T-helper 1 cell treated with Interleukin-12 subunit alpha and Interleukin-12 subunit beta and Interleukin-4 antibody, amounts not matched to agents 30 ng/mL and 1 ng/mL, for 36 hours (primary cell): ENCODE data around the gene ZBTB5. TPM values are rescaled to one million over a fixed set of nuclear protein-coding genes. Genes with fewer than 3 reads are reported as not detected.

Source experiments
- intact Hi-C: fragments of 100-400 bp; cut with micrococcal nuclease; formaldehyde crosslinking; loops from one replicate; pipeline ENCODE4 v1.15.1; 2024
- total RNA-seq: library from RNA; stranded (reverse); gene quantifications from 2 replicates; pipeline ENCODE4 v1.2.3, GENCODE V29; 2022

Gene ZBTB5
- total RNA-seq, 1 donor from 2014 or later, result 11.5 TPM

DNA sequence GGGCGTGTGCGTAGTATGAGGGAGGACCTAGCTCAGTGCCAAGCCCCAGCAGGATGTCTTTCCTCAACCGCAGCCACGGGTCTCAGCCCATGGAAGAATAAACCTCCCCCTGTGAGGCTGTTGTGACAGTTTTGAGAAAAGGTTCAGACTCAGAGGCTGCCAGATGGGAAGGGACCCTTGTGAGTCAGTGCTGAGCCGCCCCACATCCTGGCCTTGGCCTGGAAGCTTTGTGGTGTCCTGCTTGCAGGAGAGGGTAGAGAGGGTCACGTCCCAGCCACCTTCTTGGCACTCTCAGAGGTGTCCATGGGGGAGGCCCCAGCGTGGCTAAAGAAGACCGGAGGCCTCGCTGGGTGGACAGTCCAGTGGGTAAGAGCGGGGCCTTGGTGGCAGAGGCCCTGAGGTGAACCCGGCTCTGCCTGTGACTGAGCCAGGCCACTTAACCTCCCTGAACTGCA, 39.9 kb downstream of the ZBTB5 start:
- intact Hi-C loops, result no loop called here

DNA sequence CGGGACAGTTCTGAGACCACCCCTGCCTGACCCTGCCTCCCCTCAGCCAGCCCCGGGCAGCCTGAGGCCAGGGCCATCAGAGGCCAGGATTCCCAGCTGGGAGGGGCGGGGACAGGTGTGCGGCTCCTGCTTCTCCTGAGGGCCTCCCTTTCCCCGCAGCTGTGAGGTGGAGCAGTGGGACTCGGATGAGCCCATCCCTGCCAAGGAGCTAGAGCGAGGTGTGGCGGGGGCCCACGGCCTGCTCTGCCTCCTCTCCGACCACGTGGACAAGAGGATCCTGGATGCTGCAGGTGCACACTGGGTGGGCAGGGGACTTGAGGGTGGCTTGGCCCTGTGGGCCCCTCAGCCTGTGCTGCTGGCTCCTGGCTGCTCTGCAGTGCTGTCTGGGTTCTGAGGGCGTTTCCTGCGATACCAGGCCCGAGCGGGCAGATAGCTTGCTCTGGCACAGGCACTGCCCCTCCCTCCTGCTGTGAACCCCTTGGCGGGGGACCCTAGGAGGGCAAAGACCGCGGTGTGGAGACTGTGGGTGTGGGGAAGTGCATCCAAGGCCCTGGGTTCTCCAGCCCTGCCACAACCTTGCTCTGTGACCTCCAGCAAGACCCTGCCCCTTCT, 40.5 kb downstream of the ZBTB5 start:
- intact Hi-C loops, result no loop called here

DNA sequence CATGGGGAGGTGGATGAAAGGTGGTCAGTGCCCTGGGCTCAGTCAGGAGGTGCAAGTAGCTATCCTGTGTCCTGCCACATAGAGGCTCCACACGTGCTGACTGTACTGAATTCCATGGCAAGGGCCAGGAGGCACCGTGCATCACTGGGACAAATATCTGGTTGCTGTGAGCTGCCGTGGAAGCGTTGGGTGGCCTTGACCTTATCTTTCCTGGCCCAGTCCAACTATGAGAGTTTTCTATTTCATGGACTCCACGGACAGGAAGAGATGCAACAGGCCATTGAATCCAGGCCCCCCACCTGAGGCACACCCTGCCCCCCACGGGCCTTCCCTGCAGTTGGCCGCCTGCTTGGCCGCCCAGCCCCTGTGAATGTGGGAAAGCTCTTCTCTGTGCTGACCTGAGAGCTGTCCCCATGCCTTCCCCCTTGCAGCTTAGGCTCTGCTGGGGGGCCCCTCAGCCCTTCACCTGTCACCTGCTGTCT, 41.0 kb downstream of the ZBTB5 start:
- intact Hi-C loops, result no loop called here

DNA sequence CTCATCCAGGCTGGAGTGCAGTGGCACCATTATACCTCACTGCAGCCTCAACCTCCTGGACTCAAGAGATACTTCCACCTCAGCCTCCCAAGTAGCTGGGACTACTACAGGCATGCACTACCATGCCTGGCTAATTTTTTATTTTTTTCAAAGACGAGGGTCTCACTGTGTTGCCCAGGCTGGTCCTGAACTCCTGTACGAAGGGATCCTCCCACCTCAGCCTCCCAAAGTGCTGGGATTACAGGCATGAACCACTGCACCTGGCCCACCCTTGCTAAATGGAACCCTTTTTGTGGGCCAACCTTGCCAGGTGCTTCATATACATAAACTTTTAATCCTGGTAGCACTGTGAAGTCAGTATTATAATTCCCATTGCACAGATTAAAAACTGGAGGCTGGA, 41.7 kb downstream of the ZBTB5 start:
- intact Hi-C loops, result loop anchor here (1.0 kb wide), 1 partner anchor 8 kb away; no protein-coding TSS in a partner anchor

DNA sequence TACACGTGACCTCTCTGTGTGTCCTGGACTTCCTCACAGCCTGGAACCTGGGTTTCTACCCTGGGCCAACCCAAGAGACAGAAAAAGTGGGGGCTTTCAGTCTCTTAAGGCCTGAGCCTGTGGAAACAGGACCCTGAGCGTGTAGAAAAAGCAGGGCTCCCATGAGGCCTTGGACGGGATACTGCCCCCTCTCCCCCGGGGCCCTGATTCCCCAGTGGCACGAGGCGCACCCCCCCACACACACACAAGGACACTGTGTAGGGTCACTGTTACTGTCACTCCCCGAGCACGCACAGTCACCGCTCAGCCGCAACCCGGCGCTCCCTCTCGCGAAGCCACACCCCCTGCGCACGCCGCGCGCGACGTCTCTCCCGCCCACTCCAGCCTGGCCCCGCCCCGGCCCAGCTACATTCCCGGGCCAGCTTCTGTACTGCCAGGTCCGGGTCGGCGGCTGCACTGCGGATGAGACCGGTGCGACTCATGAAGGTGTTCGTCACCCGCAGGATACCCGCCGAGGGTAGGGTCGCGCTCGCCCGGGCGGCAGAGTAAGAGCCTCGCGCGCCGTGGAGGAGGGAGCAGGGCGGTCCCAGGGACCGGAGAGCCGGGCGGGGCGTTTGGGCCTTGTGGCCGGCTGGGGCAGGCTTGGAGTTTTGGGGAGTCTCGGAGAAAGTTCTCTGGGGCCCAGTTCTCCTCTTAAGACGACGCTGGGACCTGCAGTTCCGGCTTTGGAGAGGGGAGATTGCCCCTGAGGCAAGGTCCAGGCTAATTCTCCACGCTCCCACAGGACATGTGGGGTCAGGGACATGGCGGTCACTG, 42.8 kb downstream of the ZBTB5 start, which contains the start of gene GRHPR:
Gene GRHPR, plus strand, starts transcription at position 408 of the 816 bp plus-strand sequence. Its CDS starts 55 bp downstream, at position 463.
- intact Hi-C loops, result loop anchor here (1.0 kb wide), 5 partner anchors 7 to 302 kb away; partner anchors contain the start of genes POLR1E, TOMM5, ZBTB5 and ZCCHC7

DNA sequence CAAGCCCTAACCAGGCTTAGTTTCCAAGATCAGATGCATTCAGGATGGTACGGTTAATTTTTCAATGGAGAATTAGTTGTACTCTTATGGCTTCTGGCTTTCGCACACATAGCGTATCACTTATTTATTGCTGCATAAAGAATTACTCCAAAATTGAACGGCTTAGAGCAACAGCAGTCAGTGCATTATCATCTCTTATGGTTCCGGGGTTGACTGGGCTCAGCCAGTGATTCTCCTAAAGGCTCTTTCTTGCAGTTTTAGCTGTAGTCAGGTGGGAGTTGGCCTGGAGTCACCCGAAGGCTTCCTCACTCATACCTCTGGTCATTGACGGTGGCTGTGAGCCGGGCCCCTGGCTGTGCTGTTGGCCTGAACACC, 43.3 kb downstream of the ZBTB5 start:
- intact Hi-C loops, result loop anchor here (1.0 kb wide), 4 partner anchors 43 to 302 kb away; partner anchors contain the start of genes POLR1E, TOMM5, ZBTB5 and ZCCHC7

DNA sequence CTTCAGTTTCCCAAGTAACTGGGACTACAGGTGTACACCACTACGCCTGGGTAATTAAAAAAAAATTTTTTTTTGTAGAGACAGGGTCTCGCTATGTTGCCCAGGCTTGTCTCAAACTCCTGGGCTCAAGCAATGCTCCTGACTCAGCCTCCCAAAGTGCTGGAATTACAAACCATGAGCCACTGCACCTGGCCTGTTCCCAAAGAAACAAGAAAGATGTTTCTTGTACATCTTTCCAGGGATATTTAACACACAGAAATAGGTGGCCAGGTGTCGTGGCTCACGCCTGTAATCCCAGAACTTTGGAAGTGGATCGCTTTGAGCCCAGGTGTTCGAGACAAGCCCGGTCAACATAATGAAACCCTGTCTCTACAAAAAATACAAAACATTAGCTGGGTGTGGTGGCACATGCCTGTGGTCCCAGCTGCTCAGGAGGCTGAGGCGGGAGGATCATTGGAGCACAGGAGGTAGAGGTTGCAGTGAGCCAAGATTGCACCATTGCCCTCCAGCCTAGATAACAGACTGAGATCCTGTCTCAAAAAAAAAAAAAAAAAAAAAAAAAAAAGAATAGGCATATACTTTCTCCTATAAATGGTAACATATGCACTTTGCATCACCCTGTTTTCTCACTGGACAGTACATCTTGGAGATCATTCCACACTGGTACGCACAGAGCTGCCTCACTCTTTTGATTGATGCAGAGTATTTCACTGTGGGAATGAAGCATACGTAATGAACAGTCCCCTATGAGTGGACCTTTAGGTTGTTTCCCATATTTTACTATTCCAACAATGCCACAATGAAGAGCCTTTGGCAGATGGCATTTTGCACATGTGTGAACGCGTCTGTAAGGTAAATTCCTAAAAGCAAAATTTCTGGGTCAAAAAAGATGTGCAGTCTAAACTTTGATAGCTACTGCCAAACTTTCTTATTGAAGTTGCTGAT, 44.7 kb downstream of the ZBTB5 start:
- intact Hi-C loops, result no loop called here

DNA sequence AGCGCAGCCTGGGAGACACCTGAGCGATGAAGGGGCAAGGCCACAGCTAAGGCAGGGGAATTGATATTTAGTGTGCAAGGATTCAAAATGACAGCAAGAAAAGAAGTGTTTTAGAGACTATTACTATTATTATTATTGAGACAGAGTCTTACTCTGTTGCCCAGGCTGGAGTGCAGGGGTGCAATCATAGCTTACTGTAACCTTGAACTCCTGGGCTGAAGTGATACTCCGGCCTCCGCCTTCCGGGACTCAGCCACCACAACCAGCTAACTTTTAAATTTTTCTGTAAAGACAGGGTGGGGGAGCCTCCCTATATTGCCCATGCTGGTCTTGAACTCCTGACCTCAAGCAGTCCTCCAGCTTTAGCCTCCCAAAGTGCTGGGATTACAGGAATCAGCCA, 46.0 kb downstream of the ZBTB5 start:
- intact Hi-C loops, result loop anchor here (5.0 kb wide), 1 partner anchor 117 kb away; no protein-coding TSS in a partner anchor

DNA sequence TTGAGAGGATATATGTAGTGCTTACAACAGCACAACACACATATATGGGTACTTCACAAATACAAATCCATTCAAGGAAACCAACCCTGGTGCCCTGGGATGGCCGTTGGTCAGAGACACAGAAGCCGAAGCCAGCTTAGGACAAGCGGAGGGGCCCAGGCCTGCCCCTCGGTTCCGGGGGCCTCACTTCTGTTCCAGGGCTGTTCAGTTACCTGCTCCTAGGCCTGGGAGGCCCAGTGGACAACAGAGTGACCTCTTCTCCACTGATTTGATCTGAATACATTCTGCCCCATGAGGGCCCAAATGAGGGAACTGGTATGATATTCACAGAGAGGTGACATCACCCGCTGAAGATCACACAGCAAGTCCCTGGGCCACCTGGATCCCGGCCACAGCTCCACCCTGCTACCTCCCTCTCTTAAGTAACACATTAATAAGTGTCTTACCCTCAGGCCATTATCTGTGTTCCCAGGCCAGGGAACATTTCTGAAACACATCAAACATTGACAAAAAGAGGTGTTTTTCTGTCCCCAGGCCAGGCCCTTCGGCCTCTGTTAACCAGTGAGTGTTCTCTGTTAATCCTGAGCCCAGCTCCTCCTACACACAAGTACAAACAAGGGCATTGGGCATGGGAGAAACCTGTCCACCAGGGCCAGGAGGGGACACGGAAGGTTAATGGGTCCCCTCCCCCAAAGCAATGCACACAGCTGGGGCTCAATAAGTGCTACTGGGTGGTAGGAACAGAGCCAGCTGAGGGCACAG, 47.2 kb downstream of the ZBTB5 start:
- intact Hi-C loops, result loop anchor here (5.0 kb wide), 1 partner anchor 116 kb away; no protein-coding TSS in a partner anchor

DNA sequence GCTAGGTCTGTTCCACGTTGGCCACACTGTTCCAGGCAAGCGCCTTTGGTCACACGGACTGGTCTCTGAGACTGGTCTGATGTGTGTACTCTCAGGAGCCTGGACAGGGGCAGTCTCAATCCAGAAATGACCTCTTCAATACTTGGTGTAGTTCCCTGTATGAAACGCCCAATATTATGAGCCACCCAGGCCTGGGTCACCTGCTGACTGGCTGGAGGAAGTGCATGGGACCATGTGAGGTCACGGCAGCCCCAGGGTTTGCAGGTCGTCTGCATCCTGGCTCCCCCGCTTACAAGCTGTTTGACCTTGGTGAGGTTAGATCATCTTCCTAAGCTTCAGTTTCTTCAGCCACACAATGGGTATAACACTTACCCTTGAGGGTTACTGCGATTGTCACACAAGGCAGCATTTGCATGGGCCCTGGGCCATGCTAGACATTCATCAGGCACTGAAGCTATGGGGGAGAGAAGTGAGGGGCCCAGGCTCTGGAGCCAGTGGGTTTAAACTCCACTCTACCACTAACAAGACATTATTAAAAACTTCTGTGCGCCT, 47.9 kb downstream of the ZBTB5 start:
- intact Hi-C loops, result loop anchor here (5.0 kb wide), 1 partner anchor 115 kb away; no protein-coding TSS in a partner anchor

DNA sequence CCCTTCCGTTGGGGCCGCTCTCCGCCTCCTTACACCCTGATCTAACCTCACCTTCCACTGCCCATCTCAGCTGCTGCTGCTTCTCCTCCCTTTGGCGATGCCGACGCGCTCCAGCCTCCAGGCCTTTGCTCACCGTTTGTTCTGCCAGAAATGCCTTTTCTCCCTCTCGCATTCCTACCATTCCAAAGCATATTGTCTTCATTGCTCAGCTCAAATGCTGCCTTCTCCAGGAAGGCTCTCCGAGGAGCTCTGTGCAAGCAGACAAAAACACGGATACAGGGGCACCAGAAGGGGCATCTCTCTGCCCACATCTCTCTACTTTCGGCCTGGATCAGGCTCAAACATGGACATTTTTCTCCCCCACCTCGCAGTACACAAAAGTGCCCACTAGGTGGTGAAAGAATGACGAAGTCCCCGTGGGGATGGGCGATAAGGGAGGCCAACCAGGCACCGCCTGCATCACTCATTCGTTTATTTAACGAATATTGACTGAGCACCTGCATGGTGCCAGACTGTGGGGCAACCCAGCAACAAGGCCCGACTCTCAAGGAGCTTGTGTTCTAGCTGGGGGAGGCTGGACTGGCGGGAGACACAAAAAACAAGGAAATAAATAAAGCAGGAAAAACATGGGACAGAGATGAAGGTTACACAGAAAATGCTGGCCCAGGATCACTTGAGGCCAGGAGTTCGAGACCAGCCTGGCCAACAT, 50.1 kb downstream of the ZBTB5 start:
- intact Hi-C loops, result loop anchor here (1.0 to 5.0 kb wide), 4 partner anchors 8 to 178 kb away; partner anchors contain the start of genes TOMM5 and ZBTB5

DNA sequence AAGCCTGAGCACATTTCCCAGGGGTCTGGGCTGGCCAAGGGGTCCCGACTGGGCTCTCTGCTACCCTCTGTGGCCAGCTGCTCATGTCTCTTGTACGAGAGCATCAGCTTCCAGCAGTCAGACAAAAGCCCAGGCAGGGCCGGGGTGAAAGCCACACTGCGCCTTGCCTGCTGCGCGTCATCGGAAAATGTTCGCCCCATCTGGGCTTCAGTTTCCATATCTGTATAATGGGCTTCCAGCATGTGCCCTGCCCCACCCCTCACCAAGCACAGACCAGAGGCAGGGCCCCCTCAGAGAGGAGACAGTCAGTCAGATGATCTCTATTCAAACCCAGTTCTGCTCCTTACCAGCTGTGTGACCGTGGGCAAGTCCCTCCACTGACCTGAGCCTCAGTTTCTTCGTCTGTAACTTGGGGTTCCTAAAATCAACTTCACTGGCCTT, 50.7 kb downstream of the ZBTB5 start:
- intact Hi-C loops, result loop anchor here (2.0 to 5.0 kb wide), 2 partner anchors 178 to 417 kb away; partner anchors contain the start of gene TOMM5

DNA sequence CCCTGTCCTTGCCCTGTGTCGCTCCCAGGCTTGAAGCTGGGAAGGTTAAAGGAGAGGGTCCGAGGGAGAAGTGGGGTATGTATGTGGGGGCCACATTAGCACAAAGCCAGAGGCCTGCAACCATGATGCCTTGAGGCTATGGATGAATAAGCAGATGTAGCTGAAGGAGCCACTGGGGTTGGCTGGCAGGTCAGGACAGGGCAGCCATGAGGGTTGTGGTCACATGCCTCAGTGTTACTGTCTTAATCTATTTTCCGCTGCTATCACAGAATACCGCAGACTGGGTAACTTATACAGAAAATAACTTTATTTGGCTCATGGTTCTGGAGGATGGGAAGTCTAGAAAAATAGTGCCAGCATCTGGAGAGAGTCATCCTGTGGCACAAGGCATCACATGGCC, 51.9 kb downstream of the ZBTB5 start:
- intact Hi-C loops, result loop anchor here (5.0 kb wide), 1 partner anchor 416 kb away; no protein-coding TSS in a partner anchor

DNA sequence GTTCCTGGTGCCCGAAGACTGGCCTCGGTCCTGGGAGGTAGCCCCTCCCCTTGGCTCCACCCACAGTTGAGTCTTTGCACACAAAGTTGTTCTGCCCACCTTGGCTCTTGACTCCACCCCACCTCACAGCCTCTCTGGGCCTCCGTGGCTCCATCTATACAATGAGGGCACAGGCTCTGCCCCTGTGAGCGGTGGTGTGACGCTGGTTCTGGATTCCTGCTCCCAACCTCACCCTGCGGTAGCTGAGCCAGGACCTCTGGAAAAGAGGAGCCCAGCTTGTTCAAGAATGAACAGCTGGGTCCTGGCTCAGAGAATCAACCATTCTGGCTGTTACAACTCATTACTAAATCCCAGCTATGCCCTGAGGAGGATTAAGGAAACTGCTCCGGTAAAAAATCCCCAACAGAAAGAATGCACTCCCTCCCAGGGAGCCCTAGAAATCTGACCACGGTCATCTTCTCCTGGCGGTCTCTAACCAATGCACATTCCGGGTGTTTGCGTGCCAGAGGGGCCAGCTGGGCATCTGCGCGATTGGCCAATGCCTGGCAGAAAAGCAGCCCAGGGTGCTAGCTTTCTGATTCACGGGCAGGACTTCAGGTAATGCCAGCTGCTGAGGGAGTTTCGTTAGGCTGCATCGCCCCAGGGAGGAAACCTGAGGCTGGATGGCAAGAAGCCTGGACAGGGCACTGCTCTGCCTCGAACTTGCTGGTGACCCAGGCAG, 52.7 kb downstream of the ZBTB5 start:
- intact Hi-C loops, result loop anchor here (5.0 kb wide), 1 partner anchor 415 kb away; no protein-coding TSS in a partner anchor

DNA sequence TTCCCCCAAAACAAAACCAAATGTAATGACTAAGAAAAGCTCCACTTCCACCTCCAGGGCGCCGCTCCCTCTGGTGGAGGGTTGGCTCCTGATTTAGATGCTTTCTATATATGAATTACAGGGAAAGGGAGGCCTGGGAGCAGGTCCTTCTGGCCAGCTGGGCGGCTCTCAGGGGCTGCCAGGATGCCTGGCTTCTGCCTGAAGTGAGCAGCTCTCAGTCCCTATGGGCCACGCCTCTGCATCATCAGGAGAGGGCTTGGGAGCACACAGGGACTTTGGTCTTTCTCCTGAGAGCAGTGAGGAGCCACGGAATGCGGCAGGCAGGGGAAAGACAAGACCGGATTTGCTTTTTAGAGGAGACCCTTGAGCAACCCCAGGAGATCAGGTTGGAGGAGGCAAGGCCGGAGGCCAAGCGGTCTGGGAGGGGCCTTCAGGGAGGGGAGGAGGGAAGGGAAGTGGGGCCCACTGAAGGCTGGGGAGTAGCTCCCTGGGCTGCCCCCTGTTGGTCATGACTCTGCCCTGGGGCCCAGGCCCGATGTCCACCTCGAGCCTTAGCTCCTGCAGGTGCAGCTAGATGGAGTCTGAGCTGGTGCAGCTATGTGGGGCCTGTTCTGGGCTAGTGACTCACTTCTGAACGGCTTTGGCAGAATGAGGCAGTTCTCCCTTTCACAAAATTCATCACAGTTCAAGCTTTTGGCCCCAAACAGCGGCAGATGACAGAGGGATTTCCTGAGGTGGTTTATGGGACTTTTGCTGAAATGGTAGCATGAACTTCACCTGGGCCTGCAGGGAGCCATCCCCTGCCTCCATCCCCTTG, 54.1 kb downstream of the ZBTB5 start:
- intact Hi-C loops, result loop anchor here (5.0 kb wide), 1 partner anchor 414 kb away; no protein-coding TSS in a partner anchor

DNA sequence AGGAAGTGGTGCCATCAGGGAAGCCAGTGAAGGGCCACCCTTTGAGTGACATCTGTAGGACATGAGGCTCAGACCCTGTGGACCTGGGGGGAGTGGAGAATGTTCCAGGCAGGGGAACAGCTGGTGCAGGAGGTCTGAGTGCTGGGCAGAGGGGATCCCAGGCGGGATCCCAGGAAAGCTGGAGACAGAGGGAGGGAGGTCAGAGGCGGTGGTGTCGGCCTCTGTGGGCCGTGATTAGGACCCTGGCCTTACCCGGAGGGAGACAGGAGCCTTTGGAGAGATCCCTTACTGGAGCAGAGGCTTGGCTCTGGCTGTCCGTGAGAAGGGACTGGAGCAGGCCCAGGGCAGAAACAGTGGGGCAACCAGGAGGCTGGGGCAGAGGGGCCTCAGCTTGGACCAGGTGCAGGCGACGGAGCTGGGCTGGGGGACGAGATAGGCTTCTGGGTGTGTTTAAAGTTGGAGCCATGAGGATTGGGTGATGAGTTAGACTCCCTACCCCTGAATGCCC, 54.8 kb downstream of the ZBTB5 start:
- intact Hi-C loops, result loop anchor here (5.0 kb wide), 1 partner anchor 413 kb away; no protein-coding TSS in a partner anchor
